ENCODE measurements around the gene CD37. TPM values are rescaled to one million over a fixed set of nuclear protein-coding genes. Genes with fewer than 3 reads are reported as not detected.

CD37 gene
- total and polyA plus RNA-seq, 10 of the 15 experiments (the other 5 are each of a cell fraction or from before 2014, with no cell fraction given): 34.1 to 359 (median 108) TPM

DNA sequence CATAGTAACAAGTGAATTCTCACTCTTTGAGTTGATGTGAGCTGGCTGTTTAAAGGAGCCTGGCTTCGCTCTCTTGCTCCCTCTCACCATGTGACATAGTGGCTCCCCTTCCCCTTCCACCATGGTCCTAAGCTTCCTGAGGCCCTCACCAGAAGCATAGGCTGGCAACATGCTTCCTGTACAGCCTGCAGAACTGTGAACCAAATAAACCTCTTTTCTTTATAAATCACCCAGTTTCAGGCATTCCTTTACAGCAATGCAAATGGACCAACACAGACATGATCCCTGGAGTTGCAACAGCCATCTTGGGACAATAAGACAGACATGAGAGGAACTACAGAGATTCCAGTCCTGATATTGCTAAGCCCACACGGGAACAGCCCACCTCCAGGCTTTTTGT is 14.4 kb downstream of the CD37 start:
- Histone ChIP-seq H3K27me3 (replicated peaks in 1 of 2; ENCODE audit: control insufficient read depth in 2 of 2, insufficient read depth in 2 of 2, low read length in 1 of 2) (no peaks in the 10 kb centered on the region), H4K20me1 (ENCODE audit: control insufficient read depth, insufficient read depth) (no peaks in the 10 kb centered on the region), H3K9me3 (replicated peaks; ENCODE audit: control insufficient read depth, insufficient read depth, low read length) (no peaks in the 10 kb centered on the region; the same call in 2 of the 3 replicates), H3K27ac (ENCODE audit: control insufficient read depth, insufficient read depth) (no peak overlapping the region), H2AFZ (ENCODE audit: control insufficient read depth, low read depth, low read length) (no peak overlapping the region), H3K4me3 (no peak overlapping the region), H3K79me2 (ENCODE audit: control insufficient read depth, insufficient read depth, low read length) (no peaks in the 10 kb centered on the region), H3K36me3 (ENCODE audit: control insufficient read depth in 2 of 2, insufficient read depth in 2 of 2, low read length in 1 of 2) (no peaks in the 10 kb centered on the region), H3K9ac (ENCODE audit: control insufficient read depth, insufficient read depth, low read length) (no peak overlapping the region), H3K4me1 (ENCODE audit: control insufficient read depth, insufficient read depth, low read length) (no peaks in the 10 kb centered on the region), H3K4me2 (ENCODE audit: control insufficient read depth, insufficient read depth) (no peak overlapping the region)
- TF ChIP-seq NFXL1 (IDR thresholded peaks at IDR 0.05; ENCODE audit: borderline replicate concordance): no peak
- TF ChIP-seq, protein P1, sequence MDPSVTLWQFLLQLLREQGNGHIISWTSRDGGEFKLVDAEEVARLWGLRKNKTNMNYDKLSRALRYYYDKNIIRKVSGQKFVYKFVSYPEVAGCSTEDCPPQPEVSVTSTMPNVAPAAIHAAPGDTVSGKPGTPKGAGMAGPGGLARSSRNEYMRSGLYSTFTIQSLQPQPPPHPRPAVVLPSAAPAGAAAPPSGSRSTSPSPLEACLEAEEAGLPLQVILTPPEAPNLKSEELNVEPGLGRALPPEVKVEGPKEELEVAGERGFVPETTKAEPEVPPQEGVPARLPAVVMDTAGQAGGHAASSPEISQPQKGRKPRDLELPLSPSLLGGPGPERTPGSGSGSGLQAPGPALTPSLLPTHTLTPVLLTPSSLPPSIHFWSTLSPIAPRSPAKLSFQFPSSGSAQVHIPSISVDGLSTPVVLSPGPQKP (IDR thresholded peaks at IDR 0.05; ENCODE audit: low read depth, low read length): no peak
- TF ChIP-seq KAT2A (conservative IDR thresholded peaks at IDR 0.05; ENCODE audit: control insufficient read depth, low read depth, low read length): no peak
- TF ChIP-seq, protein P2, sequence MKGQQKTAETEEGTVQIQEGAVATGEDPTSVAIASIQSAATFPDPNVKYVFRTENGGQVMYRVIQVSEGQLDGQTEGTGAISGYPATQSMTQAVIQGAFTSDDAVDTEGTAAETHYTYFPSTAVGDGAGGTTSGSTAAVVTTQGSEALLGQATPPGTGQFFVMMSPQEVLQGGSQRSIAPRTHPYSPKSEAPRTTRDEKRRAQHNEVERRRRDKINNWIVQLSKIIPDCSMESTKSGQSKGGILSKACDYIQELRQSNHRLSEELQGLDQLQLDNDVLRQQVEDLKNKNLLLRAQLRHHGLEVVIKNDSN (IDR thresholded peaks at IDR 0.05; ENCODE audit: borderline replicate concordance, extremely low read length, insufficient read depth, low read depth, low read length): no peak
- no peak for TF ChIP-seq IKZF2 (IDR thresholded peaks at IDR 0.05)
- TF ChIP-seq CHD4 (IDR thresholded peaks at IDR 0.05): no peak
- no peak for TF ChIP-seq CHD1 (IDR thresholded peaks at IDR 0.05; ENCODE audit: low read depth, low read length)
- no peak for TF ChIP-seq MTA3 (IDR thresholded peaks at IDR 0.05; ENCODE audit: borderline replicate concordance, low read length)
- no peak for TF ChIP-seq ESRRA (IDR thresholded peaks at IDR 0.05; ENCODE audit: low read length)
- TF ChIP-seq, protein P3, sequence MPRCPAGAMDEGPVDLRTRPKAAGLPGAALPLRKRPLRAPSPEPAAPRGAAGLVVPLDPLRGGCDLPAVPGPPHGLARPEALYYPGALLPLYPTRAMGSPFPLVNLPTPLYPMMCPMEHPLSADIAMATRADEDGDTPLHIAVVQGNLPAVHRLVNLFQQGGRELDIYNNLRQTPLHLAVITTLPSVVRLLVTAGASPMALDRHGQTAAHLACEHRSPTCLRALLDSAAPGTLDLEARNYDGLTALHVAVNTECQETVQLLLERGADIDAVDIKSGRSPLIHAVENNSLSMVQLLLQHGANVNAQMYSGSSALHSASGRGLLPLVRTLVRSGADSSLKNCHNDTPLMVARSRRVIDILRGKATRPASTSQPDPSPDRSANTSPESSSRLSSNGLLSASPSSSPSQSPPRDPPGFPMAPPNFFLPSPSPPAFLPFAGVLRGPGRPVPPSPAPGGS (IDR thresholded peaks at IDR 0.05; ENCODE audit: borderline replicate concordance, insufficient read depth, low read depth, low read length, poor library complexity, severe bottlenecking): no peak
- TF ChIP-seq GABPA (IDR thresholded peaks at IDR 0.05; ENCODE audit: low read depth): no peak
- TF ChIP-seq, protein P4, sequence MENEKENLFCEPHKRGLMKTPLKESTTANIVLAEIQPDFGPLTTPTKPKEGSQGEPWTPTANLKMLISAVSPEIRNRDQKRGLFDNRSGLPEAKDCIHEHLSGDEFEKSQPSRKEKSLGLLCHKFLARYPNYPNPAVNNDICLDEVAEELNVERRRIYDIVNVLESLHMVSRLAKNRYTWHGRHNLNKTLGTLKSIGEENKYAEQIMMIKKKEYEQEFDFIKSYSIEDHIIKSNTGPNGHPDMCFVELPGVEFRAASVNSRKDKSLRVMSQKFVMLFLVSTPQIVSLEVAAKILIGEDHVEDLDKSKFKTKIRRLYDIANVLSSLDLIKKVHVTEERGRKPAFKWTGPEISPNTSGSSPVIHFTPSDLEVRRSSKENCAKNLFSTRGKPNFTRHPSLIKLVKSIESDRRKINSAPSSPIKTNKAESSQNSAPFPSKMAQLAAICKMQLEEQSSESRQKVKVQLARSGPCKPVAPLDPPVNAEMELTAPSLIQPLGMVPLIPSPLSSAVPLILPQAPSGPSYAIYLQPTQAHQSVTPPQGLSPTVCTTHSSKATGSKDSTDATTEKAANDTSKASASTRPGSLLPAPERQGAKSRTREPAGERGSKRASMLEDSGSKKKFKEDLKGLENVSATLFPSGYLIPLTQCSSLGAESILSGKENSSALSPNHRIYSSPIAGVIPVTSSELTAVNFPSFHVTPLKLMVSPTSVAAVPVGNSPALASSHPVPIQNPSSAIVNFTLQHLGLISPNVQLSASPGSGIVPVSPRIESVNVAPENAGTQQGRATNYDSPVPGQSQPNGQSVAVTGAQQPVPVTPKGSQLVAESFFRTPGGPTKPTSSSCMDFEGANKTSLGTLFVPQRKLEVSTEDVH (IDR thresholded peaks at IDR 0.05; ENCODE audit: low read depth, partially characterized antibody): no peak
- no peak for TF ChIP-seq ZBED1 (IDR thresholded peaks at IDR 0.05; ENCODE audit: borderline replicate concordance)
- no peak for TF ChIP-seq YBX1 (IDR thresholded peaks at IDR 0.05)
- TF ChIP-seq SREBF1 (IDR thresholded peaks at IDR 0.05; ENCODE audit: low read length): no peak
- intact Hi-C loops (cut with micrococcal nuclease; ENCODE audit: unreplicated experiment): no loop called here
- no peak for ATAC-seq
- in situ Hi-C loops (cut with MboI): no loop called here
- WGBS (ENCODE audit: insufficient coverage, insufficient replicate concordance, low lambda C conversion rate, missing lambda C conversion rate): 45% methylated on average over 2 of the region's 2 CpGs
- CTCF ChIA-PET: no interaction called here
- RAD21 ChIA-PET (ENCODE audit: unreplicated experiment): no interaction called here
- FAIRE-seq: no peak
- no peak for DNase-seq (ENCODE audit: low read depth, low spot score)
- no TSS peak for BruUV-seq (replicated peaks)
- POLR2A ChIA-PET: interaction anchor here (0.6 to 0.8 kb wide), 2 partner anchors 8 to 100 kb away, joined by 3 to 5 read pairs; no protein-coding TSS in a partner anchor
- SMC1A ChIA-PET (ENCODE audit: uncharacterized antibody, unreplicated experiment): interaction anchor here (1.0 kb wide), 1 partner anchor 16 kb away, joined by 3 read pairs; no protein-coding TSS in a partner anchor

Measured in GM12878 (cell line).